Type B pancreatic cell (in vitro differentiated cells): Measurements from ENCODE around the gene PMVK. TPM values are rescaled to one million over a fixed set of nuclear protein-coding genes. Genes with fewer than 3 reads are reported as not detected.

Experiments
- DNase-seq: peaks from one replicate; pipeline ENCODE4 v3.0.0; 2021; ENCODE audit warnings: mixed read lengths; ENCODE audit not compliant: unreplicated experiment; ENCODE audit errors: extremely low spot score
- H3K27ac Mint-ChIP-seq: 2 replicates; pipeline ENCODE4 v1.8.0; 2021; ENCODE audit warnings: mild to moderate bottlenecking, mixed read lengths
- H3K27me3 Mint-ChIP-seq: 2 replicates; pipeline ENCODE4 v1.8.0; 2021; ENCODE audit warnings: mixed read lengths
- H3K36me3 Mint-ChIP-seq: 2 replicates; pipeline ENCODE4 v1.8.0; 2021; ENCODE audit warnings: mixed read lengths
- H3K4me1 Mint-ChIP-seq: one replicate; pipeline ENCODE4 v1.8.0; 2021; ENCODE audit warnings: mixed read lengths; ENCODE audit not compliant: unreplicated experiment
- H3K4me3 Mint-ChIP-seq: 2 replicates; pipeline ENCODE4 v1.8.0; 2021; ENCODE audit warnings: mild to moderate bottlenecking, mixed read lengths
- H3K9me3 Mint-ChIP-seq: 2 replicates; pipeline ENCODE4 v1.8.0; 2021; ENCODE audit warnings: mixed read lengths
- CTCF ChIP-seq: fragments of 200-600 bp; sonication (generic); conservative IDR thresholded peaks from 2 replicates; pipeline ENCODE4 v1.5.0; 2021; ENCODE audit warnings: antibody characterized with exemption, mild to moderate bottlenecking
- total RNA-seq: library from RNA; stranded (reverse); gene quantifications from 2 replicates; pipeline ENCODE4 v1.2.1, GENCODE V29; 2021; ENCODE audit warnings: low replicate concordance

Gene PMVK
- total RNA-seq, 1 donor from 2014 or later = 30.3 TPM

- H3K27ac Mint-ChIP-seq = peak overlapping the region; percentile 100
- DNase-seq = no peak
- peaks cover 4% of the 10 kb centered on the region for H3K36me3 Mint-ChIP-seq
- peaks cover 44% of the 10 kb centered on the region for H3K4me1 Mint-ChIP-seq
- TF ChIP-seq CTCF = no peak
- no peaks in the 10 kb centered on the region for H3K27me3 Mint-ChIP-seq
- no peak overlapping the region for H3K4me3 Mint-ChIP-seq
- H3K9me3 Mint-ChIP-seq = no peaks in the 10 kb centered on the region
Measured at GRCh38 chr1:154941333-154942013, 5.0 kb upstream of the PMVK start.

GRCh38 chr1:154940651-154941194 lies 4.2 kb upstream of the PMVK start:
- H3K4me3 Mint-ChIP-seq = peak overlapping the region; percentile 53
- no peak for TF ChIP-seq CTCF
- DNase-seq = no peak
- peaks cover 47% of the 10 kb centered on the region for H3K4me1 Mint-ChIP-seq
- peak overlapping the region; percentile 100 for H3K27ac Mint-ChIP-seq
- no peaks in the 10 kb centered on the region for H3K27me3 Mint-ChIP-seq
- H3K9me3 Mint-ChIP-seq = no peaks in the 10 kb centered on the region
- peaks cover 4% of the 10 kb centered on the region for H3K36me3 Mint-ChIP-seq

- Mint-ChIP-seq H3K27ac (peak overlapping the region; percentile 100), H3K27me3 (no peaks in the 10 kb centered on the region), H3K9me3 (no peaks in the 10 kb centered on the region), H3K4me3 (peak overlapping the region; percentile 53), H3K4me1 (peaks cover 47% of the 10 kb centered on the region), H3K36me3 (peaks cover 4% of the 10 kb centered on the region)
- TF ChIP-seq CTCF = no peak
- DNase-seq = no peak
Measured at GRCh38 chr1:154940213-154940560, 3.7 kb upstream of the PMVK start.

- Mint-ChIP-seq H3K27me3 (no peaks in the 10 kb centered on the region), H3K27ac (peak overlapping the region; percentile 100), H3K4me1 (peaks cover 42% of the 10 kb centered on the region), H3K36me3 (peaks cover under 1% of the 10 kb centered on the region), H3K4me3 (peak overlapping the region; percentile 84), H3K9me3 (no peaks in the 10 kb centered on the region)
- no peak for DNase-seq
- no peak for TF ChIP-seq CTCF
Measured at GRCh38 chr1:154938604-154939399, 2.3 kb upstream of the PMVK start.

GRCh38 chr1:154937988-154938386 lies 1.5 kb upstream of the PMVK start:
- Mint-ChIP-seq H3K4me1 (peaks cover 37% of the 10 kb centered on the region), H3K27me3 (no peaks in the 10 kb centered on the region), H3K9me3 (no peaks in the 10 kb centered on the region), H3K27ac (peak overlapping the region; percentile 100), H3K36me3 (no peaks in the 10 kb centered on the region), H3K4me3 (peak overlapping the region; percentile 98)
- no peak for TF ChIP-seq CTCF
- DNase-seq = no peak
